HG03432 (cell line): ENCODE data around the gene SLC35B4.
A peak's percentile ranks its signal among the peaks of the same experiment; 100 is the strongest.
"Not testable (repeated sequence)": the region's sequence is repeated elsewhere in the genome, so short reads cannot be mapped to it uniquely, and the experiment has no call there.

ENCODE experiments used
- ATAC-seq: cut with Tn5 transposase; IDR thresholded peaks from one replicate; pipeline ENCODE4 v1.9.1; 2021; ENCODE audit warnings: mild to moderate bottlenecking, moderate library complexity; ENCODE audit not compliant: unreplicated experiment

Gene SLC35B4

DNA sequence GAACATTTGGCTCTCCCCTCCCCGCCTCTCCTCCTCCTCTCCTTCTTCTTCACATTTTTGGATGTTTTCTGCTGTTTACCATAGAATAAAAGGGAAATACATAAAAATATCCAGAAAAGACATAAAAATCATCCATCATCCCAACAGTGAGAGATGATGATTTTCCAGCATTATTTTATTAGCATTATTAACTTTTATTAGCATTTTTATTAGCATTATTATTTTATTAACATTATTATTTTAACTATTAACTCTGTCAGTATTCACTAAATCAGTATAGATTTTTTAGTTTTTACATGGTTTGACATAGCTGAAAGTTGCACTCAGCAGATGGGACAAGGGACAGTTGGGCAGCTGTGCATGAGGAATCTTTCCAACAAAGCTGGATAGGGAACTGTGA lies 16.2 kb upstream of the SLC35B4 start:
- ATAC-seq = no peak

DNA sequence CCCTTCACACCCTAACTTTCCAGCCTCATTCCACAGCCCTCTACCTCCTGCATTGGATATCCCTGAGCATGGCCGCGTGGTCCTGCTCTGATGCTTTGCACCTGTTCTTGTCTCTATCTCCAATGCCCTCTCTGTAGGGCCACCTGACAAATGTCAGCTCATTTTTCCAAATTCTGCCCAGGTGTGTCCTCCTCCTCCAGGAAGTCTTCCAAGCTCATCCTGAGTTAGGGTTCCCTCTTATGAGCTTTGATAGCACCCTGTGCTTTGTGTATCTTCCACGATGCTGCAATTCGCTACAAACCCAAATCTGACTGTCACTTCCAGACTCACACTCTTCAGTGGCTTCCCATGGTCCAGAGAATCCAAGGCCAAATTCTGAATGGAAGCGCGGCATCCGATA lies 14.7 kb upstream of the SLC35B4 start:
- no peak for ATAC-seq

DNA sequence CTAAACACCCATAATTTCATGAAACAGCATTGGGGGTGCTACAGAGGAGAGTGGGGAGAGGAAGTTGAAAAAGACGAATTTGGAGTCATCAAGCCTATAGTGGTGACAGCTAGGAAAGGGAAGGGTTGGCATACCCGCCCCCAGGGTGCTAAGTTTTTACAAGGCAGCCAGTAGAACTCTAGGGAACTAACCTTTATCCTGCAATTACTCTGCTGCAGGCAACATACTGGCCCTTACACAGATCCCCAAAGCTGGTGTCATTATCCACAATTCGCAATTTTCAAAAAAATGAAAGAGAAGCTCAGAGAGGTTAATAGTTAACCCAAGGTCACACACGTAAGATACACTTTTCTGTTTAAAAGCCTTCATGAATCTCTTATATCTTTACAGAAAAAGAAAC lies 14.2 kb upstream of the SLC35B4 start:
- no peak for ATAC-seq

DNA sequence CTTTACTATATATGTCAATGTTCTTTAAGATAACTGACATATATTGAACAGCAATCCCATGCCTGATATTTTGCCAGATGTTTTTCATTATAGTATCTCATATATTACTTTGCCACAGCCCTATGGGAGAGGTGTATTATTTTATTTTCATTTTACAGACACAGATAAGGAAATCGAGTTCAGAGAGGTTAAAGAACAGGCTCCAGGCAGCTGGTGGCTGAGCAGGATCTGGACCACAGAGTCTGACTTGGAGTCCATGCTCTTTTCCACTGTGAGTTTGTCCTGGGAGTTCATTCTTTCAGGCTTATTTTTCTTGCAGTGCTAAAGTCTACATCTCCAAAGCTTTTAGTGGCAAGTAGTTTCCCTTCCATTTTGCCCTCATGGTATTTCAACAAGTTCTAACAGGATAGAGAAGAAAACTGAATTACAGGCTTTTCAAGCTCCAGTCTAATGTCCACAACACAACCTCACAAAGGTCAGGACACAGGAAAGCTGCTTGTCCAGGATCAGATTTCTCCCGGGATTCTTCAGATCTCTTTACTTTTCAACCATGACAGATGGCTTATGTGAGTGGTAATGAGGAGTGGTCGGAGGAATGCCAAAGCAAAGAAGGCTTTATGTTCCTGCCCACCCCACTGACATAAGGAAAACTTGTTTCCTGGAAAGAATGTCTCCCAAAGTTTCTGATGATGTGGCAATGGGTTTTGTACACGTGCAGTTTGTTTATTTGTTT lies 13.1 kb upstream of the SLC35B4 start:
- no peak for ATAC-seq

DNA sequence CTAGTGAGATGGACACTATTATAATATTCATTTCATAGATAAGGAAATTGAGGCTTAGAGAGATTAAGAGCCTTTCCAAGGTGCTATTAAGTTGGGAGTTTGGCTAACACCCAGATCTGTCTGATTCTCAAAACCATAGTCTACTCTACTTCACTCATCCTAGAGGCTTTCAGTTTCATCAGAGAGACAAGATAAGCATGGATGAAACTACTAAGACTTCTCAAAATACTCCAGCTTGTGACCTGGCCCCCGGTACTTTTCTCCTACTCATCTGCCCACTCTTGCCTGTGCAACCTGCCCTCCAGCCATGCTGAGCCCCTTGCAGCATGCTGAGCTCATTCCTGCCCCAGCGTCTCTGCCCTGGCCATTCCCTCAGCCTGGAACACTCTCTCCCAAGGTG lies 12.2 kb upstream of the SLC35B4 start:
- ATAC-seq = peak; percentile 40

DNA sequence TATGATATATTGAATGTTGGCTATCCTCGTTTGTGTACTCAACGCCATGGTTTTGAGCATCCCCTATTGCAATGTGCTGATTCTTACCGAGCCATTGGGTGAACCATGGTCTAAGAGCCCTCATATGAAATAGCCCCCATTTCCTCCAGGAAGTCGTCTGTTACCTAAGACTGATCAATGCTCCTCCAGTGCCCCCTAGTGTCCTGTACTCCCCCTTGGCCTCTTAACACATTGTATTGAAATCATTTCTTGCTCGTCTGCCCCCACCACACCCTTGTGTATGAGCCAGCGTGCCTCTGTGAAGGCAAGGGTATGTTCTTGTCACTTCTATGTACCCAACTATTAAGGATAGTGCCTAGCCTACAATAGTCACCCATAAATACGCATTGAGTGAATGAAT lies 11.2 kb upstream of the SLC35B4 start:
- peak; percentile 85 for ATAC-seq

DNA sequence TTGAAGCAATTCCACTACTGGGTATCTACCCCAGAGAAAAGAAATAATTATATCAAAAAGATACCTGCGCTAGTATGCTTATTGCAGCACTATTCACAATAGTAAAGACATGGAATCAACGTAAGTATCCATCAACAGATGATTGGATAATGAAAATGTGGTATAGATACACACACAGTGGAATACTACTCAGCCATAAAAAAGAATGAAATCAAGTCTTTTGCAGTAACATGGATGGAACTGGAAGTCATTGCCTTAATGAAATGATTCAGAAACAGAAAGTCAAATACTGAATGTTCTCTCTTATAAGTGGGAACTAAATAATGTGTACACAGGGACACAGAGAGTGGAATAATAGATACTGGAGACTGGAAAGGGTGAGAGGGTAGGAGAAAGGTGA lies 7.4 kb upstream of the SLC35B4 start:
- ATAC-seq = no peak

DNA sequence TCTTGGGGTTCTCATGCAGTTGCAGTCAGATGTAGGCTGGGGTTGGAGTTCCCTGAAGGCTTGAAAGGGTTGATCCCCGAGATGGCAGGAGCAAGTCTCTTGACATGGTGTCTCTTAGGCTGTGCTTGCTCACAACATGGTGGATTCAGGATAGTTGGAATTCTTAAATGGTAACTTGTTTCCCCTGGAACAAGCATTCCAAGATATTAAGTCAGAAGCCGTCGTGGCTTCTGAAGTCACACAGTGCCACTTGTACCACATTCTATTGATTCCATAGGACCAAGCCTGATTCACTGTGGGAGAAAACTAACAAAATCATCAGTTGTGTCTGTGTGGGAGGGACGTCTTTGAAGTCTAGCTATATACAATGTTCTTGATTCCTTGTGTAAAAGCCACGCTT lies 3.5 kb upstream of the SLC35B4 start:
- ATAC-seq = no peak

DNA sequence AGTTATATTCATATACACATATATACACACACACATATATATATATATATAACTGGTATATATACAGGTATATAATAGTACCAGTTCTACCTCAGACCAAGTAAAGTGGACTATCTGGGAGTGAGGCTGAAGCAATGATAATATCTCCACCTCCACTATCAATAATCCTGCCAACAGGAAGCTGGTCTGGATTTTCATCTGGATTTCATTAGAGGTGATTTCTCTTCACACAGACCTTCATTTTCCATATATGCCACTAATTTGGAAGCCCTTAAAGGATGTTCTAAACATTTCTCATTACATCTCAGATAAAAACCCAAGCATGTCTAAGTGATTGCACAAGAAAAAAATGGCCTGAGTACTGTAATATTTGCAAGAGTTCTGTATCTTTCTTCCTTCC lies 1.7 kb upstream of the SLC35B4 start:
- ATAC-seq = no peak

DNA sequence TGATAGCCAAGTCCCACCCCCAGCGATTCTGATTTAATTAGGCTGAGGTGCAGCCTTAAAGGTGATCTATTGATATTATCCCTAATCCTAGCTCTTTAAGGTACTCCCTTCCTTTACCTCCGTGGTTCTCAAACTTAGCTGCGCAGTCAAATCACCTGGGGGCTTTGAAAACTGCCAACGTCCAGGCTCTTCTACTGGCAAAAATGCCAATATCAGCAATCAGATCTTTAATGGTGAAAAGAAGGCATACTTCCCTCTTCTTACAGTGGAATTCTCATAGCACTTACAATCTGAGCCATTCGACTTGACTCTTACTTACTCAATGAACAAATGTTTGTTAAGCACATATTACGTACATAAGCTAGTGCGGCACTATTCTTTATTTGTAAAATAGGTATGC lies 704 bp upstream of the SLC35B4 start:
- no peak for ATAC-seq

DNA sequence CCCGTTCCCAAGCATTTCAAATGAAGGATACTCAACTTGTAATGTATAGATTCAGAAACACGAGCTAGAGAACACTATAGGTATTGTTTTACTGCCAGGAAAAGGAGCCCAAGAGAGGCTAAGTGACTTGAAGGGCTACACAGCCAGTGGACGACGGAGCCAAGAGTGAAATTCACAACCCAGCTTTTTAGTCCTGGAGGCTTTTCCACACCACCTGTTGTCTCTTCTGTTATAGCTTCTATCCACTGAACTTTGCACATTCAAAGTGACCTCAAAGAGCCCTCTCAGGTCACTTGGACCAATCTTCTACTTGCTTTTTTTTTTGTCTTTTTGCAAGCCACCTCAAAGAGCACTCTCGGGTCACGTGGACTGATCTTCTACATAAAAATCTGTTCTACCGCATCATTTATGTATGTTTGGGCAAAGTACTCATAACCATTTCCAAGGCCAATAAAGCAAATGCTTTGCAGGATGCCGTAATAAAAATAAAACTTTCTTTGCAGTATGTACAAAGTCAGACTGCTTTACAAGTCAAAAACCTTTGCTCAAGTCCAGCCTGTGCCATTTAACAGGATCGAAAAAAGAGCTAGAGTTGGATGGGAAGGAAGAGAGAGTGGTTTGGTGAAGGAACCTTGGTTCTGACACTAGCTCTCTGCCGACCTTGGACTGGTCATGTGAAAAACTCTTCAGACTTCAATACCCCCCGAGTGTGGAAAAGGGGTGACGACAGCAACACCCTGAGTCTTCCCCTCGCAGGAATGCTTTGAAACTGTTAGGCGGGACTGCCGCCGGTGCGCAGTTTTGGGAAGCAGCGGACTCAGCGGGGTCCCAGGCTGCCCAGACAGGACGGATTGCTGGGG lies 821 bp downstream of the SLC35B4 start:
- ATAC-seq = no peak

DNA sequence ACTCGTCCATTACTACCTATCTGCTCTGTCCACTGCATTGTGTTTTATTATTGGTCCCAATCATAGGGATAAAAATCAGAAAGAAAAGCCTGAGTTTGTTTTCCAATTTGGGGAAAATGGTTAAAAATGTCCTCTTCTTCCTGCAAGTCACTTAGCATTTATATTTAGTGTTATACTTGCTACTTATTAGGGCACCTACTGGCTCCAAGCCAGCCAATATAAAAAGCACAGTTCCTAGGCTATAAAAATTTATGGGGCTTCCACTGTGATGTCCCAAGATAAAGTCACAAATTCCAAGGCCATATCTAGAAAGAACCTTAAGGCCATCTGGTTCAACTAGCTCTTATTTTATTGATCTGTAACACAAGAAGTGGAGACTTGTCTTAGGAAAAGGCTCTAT lies 3.2 kb downstream of the SLC35B4 start:
- ATAC-seq = no peak

DNA sequence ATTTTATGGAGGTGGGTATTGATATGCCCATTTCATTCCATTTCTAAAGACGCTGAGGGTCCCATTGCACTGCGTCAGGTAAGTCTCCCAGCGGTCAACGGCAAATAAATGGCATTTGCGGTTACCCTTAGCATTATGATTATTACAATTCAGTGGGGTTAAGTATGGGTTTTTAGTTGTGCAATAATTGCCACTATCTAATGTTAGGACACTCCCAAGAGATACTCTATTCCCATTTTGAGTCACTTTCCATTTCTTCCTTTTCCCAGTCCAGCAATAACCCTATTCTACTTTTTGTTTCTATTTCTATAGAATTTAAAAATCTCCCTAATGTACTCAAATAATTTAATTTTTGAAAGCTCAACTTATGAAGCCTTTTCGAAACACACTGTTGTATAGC lies 4.0 kb downstream of the SLC35B4 start:
- no peak for ATAC-seq

DNA sequence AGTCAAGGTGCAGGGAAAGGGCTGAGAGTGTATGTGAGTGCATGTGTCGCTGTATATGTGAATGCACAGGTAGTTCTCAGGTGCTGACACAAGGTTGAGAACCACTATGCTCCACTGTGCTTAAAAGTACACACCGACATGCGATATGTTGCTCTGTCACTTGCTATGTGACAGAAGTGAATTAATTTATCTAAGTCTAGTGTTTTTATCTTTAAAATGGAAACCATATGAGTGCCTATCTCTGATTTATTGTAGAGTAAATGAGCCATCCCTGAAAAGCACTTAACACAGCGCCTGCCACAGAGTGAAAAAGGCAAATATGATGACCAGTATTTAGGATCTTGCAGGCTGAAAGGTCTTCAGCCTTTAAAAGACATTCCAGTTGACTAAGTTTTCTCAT lies 4.9 kb downstream of the SLC35B4 start:
- ATAC-seq = no peak

DNA sequence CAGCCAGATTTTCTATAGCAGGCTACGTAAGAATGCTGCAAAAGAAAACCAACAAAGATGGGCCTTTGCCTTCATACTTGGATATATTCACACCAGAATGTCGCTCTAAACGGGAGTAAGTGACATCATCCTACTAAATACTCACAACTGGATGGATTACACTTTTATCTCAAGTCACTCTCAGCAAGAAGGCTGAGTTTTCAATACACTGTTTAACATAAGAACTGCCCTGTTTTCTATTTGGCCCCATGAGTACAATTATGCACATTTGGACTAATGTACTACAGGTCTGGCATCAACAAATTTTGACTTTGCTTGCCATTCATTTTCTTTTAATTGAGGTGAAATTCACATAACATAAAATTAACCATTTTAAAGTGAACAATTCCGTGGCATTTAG lies 8.2 kb downstream of the SLC35B4 start:
- ATAC-seq = no peak

DNA sequence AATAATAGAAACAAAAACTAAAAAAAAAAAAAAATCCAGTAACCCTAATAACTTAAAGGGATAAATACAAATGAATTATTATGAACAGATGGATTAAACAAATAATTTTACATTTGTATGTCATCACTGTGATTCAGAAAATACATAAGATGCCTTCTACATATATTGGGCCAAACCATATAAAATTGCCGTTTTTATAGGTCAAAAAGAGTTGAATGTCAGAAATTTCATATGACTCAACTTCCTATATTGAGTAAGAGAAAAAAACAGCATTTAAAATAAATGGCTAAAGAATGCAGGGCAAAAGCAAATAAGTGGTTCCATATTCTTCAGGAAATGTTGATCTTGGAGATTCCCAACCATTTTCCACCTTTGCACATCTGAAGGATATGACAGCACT lies 9.4 kb downstream of the SLC35B4 start:
- no peak for ATAC-seq

DNA sequence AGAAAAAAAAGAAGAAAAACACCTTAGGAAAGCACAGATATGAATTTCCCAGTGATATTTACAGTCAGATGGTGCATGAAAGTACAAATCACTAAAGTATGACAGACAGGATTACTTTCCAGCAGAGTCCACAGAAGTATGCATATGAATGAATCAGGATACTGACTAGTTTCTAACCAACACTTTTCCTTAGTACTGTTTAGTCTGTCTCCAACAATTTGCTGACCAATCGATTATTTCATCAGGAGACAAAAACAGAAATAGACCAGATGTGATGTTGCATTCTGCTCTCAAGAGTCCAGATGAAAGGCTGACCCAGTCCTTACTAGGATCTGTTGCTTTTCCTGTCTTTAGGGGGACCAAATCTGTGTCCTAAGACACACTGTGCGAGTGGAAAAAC lies 14.6 kb downstream of the SLC35B4 start:
- no peak for ATAC-seq

DNA sequence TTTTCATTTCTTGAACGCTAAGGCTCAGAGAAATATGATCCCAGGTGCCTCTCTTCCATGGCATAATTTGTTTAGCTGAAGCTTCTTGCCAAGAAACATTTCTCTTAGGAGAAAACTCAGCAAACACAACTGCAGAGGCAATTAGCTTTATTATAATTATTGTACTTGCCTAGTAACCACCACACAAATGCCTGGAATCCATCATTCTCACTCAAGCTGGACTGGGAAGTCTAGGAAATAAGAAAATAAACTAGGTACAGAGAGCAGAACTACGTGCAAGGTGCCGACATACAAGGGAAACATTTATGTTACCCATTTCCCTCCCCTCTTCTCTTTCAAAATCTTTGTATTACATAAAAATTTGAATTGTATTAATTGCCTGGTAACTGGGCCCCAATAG lies 15.1 kb downstream of the SLC35B4 start:
- ATAC-seq = no peak

DNA sequence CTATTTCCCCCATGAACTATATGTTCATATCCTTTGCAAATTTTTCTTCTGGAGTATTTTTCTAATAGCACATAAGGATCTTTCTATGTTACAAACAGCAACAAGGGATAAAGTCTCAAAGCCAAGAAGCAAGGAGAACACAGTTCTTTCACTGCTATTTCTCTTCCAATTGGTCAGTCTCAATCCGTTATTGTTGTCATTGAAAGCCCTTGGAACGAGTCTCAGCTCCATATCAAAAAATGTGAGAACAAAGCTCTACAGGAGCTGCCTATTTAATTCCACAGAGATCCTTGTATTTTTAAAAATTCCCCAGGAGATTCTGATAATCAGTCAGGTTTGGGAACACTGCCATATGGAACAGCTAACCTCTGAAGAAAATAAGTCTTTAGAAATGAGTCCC lies 15.7 kb downstream of the SLC35B4 start:
- no peak for ATAC-seq

DNA sequence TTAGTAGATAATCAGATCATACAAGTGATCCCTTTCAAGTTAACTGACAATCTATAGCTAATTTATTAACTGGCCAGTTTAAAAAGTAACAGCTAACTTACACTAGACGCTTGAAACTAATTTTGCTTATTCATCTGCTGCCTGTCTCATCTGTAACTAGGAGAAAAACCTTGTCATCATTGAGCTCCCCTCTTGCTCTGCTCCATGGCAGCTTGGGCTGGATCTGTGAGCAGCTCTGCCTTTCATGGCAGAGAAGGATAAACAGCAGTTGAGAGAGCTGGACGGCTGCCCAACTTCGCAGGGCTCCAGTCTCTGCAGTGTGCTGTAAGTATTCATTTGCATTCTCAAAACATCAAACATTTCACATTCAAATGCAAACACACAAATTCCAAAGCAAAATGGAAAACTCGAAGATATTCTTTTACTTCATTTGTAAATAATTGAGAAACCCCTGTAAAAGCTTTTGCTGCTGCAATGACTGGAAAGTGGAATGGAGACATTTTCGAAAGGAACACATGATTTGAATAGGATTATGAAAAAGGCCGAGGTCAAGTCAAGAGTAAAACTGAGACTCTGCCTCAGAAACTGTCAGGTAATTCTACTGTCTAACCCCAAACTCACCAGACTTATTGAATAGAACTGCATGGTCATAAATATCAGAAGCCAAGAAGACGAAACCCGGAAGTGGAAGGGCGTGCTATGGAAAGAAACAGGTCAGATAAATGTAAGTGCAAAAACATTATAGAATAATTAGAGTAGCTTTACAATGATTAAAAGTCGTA lies 17.6 kb downstream of the SLC35B4 start:
- no peak for ATAC-seq

DNA sequence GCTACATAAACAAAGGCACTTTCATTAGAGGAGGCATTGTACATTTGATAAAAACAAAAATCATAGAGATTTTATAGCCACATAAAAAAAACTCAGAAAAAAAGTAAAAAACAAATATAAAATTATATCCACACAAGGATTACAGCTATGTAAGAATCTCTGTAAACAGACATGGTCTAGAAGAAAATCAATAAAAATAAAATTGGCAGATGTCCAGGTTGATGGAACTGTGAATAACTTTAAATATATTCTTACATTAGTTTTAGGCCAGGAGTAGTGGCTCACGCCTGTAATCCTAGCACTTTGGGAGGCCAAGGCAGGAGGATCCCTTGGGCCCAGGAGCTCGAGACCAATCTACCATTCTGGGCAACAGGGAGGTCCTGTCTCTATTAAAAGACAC lies 19.2 kb downstream of the SLC35B4 start:
- no peak for ATAC-seq

DNA sequence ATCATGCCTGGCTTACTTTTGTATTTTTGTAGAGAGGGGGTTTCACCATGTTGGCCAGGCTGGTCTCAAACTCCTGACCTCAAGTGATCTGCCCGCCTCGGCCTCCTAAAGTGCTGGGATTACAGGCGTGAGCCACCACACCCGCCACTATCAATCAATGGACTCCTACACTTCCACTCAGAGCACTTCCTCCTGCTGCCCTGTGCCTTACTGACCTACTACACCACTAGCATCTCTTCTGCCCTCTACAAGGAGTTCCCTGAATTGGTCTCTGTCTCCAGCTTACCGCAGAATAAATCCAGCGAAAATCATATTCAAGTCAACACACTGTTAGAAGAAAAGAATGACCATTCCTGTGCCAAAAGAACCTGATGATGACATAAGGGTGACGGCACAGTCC lies 20.7 kb downstream of the SLC35B4 start:
- not testable (repeated sequence) for ATAC-seq
